HPDE6-E6E7 (cell line): ENCODE results near the gene MAPK11.

ENCODE experiments used
- DNase-seq: peaks from one replicate; pipeline ENCODE4 v3.0.0; 2011; ENCODE audit warnings: missing footprints; ENCODE audit errors: extremely low spot score

The MAPK11 gene

DNA sequence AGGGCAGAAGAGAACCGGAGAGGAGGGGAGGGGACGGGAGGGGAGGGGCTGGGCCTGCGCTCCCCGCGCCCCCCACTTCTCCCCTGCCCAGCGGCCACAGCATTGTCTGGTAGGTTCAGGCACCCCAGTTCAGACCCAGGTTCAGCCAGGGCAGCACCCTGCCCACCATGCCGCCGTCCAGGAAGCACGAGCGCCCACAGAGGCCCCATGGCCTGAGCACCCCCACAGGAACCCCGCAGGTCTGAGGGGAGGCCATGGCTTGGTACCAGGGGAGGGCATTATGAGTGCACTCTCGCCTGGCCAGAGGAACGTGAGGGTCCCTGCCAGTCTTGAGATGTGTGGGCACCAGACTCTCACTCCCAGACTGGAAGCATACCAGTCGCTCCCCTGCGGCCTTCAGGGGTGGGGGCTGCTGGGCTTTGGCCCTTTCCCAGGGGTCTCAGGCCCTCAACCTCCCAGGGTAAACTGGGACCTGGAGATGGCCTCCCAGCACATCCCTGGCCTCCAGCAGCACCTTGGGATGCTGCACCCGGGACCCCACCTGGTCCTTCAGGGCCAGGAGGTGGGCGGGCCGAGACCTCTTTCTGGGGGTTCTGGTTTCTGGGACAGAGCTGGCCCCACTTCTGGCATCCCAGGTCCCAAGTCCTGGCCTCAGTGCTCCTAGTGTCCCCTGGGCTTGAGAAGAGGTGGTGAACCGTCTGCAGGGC lies 37.9 kb upstream of the MAPK11 start:
- no peak for DNase-seq

DNA sequence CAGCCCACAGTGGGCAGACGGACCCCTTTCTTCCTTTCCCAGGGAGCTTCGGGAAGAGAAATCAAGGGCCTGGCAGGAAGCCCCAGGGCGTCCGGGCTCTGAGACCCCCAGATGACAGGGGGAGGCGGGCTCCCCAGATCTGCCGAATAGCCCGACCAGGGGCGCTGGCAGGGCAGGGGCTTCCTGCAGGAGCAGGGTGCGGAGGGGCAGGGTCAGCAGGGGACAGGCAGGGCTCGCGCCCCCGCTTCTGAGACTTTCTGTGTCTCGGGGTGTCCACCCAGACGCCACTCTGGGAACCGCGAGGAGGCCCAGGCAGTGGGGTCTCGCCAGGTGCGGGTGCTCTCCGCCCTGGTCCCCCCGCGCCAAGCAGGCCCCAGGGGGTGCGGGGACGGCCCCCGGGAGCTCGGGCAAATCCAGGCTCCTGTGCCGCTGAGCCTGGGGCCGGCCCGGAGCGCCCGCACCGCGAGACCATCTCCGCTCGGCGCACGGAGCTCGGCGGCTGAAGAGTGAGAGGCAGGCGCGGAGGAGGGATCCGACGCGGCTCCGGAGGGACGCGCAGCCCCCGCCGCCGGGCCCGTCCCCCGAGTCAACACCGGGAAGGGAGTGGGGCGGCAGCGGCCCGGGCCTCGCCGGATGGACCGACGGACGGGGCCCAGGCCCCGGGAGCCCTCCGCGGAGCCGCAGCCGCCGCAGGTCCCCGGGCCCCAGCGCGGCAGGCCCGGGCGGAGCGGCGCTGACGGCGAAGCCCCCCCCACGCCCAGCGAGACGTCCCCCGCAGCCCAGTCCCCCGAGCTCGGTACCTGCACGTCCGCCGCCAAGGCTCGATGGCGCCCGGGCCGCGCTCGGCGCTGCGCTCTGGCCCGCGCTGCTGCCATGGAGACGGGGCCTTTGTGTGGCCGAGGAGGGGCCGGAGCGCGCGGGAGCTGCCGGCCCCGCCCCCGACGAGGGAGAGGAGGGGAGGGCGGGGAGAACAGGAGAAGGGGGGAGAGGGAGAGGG lies 36.9 kb upstream of the MAPK11 start, which contains the start of gene PLXNB2:
Gene PLXNB2, minus strand, starts transcription at position 894 of the 997 bp plus-strand sequence. CDS start 17,062 bp downstream, outside the sequence.
- peak; percentile 35 for DNase-seq

DNA sequence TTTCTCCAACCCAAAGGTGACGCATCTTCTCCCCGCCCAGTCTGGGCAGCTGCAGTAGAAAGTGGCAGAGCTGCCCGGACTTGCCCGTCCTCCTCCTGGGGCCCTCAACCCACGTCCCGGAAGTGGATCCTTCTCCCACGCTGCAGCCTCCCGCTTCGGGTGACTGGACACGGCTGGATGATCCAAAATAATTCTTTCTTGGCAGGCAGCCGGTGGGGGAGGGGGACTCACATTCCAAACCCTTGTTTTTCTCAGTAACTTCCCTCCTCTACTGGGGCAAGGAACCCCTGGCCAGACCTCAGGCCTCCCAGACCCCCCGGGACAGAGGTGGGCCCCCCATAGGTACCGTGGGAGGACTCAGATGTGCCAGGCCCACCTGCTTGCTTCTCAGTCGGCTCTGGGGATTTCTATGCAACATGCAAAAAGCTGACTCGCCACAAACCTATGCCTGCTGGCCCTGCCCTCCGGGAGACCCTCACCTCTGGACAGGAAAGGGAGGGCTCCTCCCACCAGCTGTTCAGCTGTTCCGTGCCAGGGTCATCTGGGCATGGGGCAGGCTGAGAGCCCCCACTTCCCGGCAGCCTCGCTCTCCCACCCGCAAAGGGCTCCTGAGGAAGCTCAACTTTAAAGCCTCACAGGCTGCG lies 35.9 kb upstream of the MAPK11 start:
- DNase-seq, result peak; percentile 98

- DNase-seq, result peak; percentile 59
Observed at GRCh38 chr22:50305393-50305922, 35.3 kb upstream of the MAPK11 start.

- peak; percentile 50 for DNase-seq
Observed at GRCh38 chr22:50304528-50305392, 34.6 kb upstream of the MAPK11 start.

DNA sequence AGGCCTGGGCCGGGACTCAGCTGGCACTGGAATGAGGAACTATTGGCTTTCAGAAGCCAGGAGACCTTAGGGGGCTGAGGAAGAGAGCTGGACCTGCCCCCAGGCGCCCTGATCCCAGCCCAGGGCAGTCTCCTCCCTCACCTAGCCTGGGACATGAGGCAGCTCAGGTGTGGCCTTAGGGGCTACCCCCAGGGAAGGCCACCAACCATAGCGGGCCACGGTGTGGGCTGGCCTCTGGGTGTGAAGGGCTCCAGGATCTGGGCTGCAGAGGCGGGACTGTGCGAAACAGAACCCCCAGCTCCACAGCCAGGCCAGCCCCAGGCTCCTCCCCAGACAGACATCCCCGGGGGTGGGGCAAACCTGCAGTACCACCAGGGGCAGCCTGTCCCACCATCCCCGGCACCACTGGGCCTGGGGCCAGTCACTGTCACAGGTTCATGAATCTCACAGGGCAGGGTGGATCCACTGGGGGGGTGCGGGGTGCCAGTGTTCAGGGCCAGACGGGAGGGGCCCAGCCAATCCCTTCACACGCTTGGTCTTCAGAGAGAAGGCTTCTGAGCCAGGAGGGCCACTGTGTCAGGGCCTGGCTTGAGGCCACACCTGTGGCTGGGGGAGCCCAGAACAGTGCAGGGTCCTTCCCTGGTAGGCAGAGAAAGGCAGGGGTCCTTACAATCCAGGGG lies 33.8 kb upstream of the MAPK11 start:
- peak; percentile 40 for DNase-seq

DNA sequence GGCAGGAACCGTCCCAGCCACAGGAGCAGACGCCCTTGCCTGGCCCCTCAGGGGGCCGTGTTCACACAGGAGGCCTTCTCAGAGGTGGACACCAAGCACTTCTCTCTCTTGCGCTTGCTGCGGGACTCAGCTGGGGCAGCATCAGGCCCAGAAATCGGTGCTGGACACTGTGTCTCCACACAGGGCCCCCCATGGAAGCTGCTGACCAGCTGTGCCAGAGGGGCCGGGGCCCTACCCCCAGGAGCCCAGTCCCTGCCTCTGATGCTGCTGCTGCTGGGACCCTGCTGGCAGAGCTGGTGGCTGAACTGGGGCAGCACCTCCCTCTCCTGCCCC lies 33.3 kb upstream of the MAPK11 start:
- no peak for DNase-seq

DNA sequence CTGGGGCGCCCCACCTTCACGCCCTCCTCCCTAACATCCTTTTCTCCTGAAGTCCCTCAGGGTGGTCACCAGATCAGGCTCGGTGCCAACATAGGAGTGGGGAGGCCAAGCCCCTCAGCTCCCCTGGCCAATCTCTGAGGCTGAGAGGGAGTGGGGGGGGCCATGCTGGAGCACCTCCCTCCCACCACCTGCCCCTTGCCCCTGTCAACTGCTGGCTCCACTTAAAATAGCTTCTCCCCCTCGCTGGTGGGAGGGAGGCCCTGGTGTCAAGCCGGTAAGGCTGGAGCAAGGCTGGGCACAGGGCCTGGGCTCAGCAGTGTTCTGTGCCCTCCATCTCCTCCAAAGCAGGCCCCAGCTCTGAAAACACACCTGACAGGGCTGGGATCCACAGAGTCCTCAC lies 32.4 kb upstream of the MAPK11 start:
- no peak for DNase-seq

DNA sequence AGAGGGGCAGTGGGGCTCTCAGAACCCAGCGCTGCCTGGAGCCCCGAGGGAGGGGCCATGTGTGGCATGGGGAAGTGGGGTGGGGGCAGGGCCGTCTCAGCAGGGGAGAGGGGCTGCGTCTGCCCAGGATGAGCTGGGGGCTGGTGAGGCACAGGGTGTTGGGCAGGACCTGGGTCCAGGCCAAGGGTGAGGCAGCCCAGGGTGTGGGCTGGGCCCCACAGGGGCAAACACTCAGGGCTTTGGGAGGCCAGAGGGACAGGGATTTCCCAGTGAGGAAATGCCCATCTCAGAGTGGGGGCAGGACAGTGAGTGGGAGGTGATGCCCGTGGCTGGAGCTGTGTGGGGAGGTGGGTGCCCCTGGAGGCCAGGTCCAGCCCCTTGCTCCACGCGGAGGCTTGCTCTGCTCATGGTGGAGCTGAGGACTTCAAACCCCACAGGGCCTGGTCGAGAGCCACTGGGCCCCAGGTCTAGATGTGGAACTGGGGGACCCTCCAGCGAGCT lies 31.9 kb upstream of the MAPK11 start:
- no peak for DNase-seq

- no peak for DNase-seq
Observed at GRCh38 chr22:50301581-50301991, 31.4 kb upstream of the MAPK11 start.

DNA sequence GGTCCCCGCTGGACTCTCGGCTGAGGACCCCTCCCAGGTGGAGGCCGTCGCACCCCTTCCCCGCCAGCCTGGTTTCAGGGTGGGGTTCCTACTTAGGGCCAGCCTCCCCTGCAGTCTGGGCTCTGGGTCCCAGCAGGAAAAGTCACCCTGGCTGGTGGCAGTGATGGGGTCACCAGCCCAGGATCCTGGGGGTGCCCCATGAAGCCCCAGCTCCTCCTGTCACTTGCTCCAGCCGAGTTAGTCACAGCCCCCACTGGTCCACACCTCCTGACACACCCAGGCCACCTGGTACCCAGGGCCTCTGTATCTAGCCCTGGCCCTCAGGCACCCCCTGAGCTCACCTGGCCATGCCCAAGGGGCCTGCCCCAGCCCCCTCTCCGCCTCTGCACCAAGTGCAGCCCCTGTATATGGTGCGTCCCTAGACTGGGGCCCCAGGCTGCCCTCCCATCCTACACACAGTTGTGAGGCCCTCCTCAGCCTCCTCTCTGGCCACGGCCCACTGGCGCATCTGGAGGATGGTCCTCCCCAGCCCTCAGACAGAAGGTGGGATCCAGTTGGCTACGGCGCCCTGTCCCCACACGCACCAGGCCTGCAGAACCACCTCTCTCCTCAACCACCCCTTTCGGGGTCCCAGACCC lies 30.6 kb upstream of the MAPK11 start:
- no peak for DNase-seq

DNA sequence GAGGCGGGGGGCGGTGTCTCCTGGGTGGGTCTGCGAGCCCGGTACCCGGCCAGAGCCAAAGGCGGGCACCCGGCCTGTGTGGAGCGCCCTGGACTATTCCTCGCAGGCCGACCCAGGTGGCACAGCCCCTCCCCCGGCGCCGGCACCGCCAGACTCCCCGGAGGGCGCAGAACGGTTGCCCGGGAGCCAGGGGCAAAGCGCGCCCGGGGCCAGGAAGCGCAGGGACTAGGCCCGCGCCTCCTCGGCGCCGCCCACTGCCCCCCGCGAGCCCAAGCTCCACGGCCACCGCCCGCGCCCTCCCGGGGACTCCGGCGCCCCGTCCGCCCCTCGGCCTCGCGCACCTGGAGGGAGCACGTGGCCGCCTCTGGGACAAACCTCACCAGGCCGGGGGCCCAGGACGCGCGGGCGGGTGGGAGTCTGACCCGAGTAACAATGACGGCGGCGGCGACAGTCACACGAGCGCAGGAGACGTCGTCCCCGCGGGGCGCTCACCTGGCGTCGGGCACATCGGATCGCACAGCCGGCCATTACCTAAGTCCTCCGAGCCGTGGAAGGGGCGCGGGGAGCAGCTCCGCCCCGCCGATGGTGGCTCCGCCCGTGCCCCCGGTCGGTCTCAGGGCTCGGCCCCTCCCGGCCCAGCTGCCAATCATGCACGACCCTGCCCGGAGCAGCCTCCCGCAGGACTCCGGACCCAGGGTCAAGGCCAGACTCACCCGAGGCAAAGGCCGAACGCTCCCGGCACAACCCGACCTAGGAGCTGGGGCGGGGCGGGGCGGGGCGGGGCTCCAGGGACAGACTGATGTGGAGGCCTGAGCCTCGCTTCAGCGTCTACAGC lies 29.8 kb upstream of the MAPK11 start:
- no peak for DNase-seq

GRCh38 chr22:50298937-50299784 lies 29.0 kb upstream of the MAPK11 start:
- DNase-seq, result no peak

GRCh38 chr22:50298266-50298637 lies 28.1 kb upstream of the MAPK11 start:
- DNase-seq, result no peak

GRCh38 chr22:50297510-50298265 lies 27.5 kb upstream of the MAPK11 start:
- DNase-seq, result no peak

DNA sequence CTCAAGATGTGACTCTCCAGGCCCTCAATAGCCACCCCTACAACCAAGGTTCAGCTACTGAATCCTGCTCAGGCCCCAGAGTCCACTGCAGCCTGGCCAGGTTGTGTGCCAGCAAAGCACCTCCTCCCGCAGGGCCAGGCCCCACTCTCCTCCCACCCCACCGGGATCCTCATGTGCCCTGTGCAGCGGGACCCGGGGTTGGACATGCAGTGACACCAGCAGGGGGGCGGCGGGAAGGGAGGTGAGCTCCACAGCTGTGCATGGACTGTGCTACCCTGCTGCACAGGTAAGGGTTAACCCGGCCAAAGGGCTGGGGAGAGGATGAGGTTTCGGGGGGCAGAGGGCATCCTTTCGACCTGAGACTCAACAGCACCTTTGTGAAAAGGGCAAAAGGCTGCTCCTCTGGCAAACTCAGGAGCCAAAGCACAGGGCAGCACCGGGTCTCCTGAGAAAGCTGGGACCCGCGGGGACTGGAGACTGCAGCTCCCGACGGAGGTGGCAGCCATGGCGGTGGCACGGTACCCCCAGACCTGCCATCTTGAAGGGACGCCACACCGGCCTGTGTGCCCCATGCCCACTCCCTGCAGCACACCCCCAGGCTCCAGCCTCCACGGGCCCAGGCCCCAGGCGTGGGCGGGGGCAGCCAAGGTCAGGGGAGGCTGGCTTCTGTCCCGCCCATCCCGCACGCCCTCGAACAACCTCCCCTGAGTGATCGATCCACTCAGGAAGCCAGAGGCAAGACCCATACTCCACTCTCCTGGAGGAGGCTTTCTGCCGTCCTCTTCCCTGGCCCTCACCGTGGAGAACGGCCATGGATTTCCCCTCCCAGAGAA lies 26.7 kb upstream of the MAPK11 start:
- no peak for DNase-seq
